HS-5 (cell line): Measurements from ENCODE around the gene TXNDC5.

Source experiments
- DNase-seq: peaks from one replicate; pipeline ENCODE4 v3.0.0-alpha.2; 2012; ENCODE audit warnings: low read depth

Gene TXNDC5

DNA sequence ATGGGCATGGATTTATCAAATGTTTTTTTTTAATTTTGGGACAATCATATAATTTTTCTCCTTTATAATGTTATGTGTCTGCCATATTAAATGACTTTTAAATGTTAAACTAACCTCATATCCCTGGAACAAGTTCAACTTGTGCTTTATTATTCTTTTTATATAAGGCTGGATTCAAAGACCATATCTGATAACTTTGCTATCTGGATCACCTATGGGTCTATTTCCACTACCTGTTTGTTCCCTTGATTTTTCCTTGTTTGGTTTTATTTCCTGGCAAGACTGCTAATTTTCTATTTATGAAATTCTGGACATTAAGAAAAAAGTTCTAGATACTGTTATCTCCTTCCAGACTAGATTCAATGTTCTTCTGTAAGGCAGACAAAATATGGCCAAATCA, 58.8 kb downstream of the TXNDC5 start:
- no peak for DNase-seq

DNA sequence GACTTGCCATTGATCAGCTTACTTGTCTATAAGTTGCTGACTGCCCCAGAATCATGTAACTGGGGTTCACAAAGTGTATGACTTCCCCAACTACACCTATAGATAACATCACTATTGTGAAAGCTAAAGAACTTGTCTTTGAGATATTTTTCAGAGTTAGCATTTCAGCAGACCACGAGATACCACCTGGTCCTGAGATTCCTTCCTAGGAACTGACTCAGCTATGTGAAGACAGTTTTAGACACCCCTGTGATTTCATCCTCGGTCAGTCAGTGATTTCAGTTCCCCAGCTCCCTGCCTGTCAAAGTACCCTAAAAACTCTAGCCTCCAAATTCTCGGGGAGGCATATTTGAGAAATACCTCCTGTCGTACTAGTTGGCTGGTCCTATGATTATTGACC, 62.4 kb downstream of the TXNDC5 start:
- DNase-seq, result no peak

DNA sequence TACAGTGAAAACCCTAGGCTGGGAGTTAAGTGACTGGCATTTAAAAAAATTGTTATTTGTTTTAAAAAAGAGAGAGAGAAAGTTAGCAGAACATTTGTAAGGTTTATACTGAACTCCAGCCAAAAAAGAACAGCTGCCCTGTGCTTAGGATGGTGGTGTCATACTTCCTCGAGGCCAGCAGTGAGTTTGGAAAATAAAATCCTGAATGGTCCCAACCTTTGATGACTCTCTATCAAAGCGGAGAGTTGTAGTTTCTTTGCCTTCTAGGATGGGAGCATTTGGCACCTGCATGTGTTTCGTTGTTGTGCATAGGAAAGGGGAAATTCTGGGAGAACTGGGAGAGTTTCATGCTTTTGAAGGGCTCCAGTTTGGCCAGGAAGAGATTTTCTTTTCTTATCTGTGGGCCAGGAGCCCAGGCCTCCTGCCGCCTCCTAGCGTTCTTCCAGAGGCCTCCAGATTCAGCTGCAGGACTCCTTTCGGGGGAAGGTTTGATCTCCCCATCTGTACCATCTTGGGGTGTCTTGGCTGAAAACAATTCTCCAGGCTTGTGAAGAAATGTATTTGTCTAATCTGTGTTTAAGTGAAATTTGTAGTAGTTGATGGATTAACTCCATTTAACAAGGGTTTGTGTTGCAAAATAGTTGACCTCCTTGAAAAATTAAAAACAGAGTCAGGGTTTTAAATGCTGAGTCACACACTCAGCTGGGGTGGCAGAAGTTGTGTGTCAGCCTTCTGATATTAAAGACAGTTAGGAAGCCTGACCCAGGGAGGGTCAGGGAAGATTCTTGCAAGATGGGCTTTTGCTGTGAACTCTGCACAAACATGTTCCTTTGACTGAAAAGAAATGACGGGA, 63.4 kb downstream of the TXNDC5 start:
- DNase-seq, result no peak

DNA sequence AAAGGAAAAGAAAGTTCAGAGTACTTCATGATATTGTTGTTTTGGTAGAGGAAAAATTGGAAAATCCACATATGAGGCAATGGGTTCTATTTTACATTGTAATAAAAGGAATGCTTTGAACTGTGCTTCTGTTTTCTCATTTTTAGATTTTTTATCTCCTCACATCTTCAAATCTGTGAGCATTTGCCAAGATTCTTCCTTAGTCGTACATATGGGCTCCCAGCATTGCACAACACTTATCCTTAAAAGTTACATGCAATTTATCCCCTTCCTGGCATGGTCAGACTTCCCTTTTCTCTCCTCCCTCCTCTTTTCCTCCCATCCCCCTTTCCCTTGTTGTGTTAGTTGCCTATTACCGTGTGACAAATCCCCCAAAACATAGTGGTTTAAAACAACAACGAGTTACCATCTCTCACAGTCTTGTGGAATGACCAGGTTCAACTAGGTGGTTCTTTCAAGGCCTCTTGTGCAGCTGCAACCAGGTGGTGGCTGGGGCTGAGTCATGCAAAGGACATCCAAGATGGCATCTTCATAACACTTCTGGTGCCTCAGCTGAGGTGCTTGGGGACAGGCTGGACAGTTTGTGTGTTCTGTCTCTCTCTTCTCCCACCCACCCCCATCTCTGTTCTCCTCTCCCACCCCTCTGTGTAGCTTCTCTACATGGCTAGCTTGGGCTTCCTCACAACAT, 68.7 kb downstream of the TXNDC5 start:
- no peak for DNase-seq

DNA sequence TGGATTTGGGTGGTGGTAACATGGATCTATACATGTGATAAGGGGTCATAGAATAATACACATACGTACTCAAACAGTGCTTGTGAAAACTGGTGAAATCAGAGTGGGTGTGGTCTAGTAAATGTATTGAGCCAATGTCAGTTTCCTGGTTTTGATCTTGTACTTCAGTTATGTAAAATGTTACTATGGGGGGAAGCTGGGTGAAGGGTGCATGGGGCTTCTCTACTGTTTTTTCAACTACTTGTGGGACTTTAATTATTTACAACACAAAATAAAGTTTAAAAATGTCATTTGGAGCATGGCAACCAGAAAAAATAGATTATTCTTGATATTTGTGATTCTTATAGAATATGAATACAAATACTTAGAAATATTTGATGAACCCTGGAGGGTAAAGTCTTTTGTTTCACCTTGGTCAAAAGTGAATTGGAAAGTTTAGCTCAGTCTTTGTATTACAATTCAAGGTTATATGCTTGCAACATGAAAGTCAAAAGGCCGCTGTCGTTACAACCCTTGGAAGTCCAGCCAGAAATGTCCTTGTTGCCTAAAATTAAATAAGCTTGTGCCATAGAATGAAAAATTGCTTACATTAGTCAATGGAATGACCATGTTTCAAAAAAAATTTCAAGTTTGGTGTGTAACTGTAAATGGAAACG, 74.1 kb downstream of the TXNDC5 start:
- no peak for DNase-seq

DNA sequence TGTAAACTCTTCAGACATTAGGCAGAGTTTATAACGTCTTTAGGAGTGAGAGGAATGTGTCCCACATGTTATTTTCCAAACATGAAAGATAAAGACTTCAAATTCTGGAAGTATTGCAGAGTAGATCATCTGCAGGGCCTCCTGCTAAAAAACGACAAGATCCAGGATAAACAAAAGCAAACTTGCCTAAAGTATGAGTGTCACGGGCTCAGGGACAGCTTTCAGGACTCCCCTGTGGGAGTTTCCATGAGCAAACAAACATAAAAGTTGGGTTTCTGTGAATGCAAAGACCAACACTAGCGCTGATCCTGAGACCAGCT, 76.9 kb downstream of the TXNDC5 start:
- DNase-seq, result no peak

DNA sequence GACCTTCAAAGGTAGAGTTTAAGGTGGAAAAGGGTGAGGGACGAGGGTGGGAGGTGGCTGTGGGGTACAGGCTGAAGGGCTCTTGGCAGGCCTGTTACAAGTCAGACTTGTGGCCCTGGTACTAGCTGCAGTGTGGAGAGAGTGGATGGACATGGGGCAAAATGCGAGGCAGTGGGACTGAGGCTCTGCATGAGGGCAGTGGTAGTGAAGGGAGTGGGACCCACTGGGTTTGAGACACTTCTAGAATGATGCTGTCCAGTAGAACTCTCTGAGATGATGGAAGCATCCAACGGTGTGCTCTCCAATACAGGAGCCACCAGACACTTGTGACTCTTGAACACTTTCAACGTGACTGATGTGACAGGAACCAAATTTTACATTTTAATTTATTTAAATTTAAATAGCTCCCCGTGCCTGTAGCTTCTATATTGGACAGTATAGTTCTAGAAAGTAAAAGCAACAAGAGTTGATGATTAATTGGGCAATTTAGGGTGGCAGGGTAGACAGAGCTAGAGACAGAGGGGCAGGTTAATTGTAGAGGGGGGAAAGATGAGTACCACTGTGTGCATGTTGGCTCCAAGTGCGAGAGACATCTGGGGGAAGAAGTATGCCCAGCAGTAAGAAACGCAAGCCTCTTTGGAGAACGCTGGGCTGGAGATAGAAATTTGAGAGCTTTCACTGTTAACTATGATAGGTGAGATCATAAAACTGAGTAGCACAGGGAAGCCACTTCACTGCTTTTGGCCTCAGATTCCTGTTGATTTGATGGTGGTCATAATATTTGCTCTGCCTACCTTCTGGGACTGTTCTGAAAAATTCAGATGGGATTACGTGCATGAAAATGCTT, 77.5 kb downstream of the TXNDC5 start:
- DNase-seq, result no peak
